ENCODE measurements around the gene YY1. TPM values are rescaled to one million over a fixed set of nuclear protein-coding genes. Genes with fewer than 3 reads are reported as not detected.
"Not testable (repeated sequence)": the region's sequence is repeated elsewhere in the genome, so short reads cannot be mapped to it uniquely, and the experiment has no call there.

YY1 gene
- total RNA-seq, 1 donor from 2014 or later = 56.3 TPM

DNA sequence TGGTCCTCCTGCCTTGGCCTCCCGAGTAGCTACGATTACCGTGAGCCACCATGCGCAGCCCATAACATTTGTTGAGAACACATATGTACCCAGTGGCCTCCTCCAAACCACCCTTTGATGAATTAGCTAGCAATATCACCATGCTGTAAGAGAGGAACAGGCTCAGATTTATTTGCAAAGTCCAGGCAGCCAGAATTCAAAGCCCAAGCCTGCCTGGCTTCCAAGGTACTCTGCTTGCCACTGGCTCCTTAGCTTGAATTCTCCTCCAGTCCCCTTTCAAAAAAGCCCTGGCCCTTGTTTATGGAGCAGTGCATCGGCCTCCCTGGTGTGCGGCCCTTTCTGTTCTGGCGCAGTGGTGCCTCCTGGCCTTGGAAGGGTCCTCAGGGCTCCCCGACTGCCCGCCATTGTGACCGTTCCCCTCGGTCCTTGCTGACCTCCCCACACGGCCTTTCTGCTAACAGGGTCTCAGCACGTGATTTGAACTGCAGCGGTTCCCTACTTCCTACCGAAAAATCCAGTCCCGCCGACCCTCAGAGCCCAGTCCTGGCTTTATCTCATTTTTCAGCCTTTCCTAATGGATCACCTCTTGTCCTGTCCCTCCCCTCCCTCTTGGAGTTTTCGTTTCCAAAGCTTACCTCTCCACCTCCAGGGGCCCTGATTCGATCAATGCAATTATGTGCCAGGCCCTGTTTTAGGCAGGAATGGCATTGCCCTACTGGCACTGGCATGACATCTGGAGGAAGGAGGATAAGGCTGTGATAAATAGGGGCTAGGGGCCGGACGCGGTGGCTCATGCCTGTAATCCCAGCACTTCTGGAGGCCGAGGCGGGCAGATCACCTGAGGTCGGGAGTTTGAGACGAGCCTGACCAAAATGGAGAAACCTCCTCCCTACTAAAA lies 45.3 kb downstream of the YY1 start:
- no peak for DNase-seq (ENCODE audit: low read depth, low spot score)

GRCh38 chr14:100285021-100285912 lies 46.3 kb downstream of the YY1 start:
- DNase-seq (ENCODE audit: low read depth, low spot score) = no peak

DNA sequence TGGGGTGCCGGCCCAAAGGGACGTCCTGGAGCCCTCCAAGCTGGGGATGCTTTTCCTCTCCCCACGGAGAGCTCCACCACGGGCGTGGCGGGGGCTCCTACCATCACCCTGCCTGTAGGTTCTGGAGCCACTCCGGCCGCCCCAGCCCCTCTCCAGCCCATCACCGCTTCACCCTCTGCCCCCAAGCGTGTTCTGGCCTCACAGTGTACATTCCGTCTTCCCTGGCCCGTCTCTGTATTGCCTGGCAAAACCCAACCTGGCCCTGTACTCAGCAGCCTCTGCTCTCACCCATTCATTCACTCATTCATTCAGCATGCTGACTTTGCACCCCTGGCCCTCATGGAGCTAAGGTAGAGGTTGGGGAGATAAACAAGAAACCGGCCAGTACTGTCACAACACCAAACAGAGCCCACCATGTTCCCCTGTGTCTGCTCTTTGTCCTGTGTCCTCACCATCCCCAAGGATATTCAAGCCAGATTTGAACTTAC lies 47.0 kb downstream of the YY1 start:
- no peak for DNase-seq (ENCODE audit: low read depth, low spot score)

DNA sequence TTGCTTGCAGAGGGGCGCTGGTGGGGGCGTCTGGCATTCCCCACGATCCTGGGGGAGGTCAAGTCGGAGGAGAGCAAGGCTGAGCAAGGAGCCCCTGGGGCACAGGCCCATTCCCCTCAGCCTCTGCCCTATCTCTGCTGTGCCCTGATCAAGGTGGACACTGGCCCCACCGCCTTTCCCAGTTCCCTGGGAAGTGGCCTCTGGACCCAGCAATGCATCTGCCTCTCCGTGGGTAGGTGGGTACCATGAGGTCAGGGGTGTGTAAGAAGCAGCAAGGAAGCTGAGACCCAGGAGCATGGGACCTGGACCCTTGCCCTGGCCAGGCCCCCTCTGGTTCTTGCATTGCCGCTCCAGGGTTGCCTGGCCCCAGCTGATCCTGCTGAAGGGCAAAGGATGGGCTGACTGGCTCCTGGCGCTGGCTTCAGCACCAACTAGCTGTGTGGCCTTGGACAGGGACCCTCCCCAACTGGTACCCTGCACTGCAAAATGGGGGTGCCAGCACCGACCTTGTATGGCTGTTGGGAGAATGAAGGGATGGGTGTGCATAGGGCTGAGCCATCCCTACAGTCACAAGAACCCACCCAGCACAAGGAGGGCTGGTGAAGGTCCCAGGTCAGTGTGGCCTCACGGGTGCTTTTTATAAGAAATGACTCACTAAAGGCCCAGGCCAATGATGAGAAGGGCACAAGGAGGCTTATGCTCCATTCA lies 47.7 kb downstream of the YY1 start:
- DNase-seq (ENCODE audit: low read depth, low spot score) = no peak

GRCh38 chr14:100287202-100287997 lies 48.5 kb downstream of the YY1 start:
- no peak for DNase-seq (ENCODE audit: low read depth, low spot score)

DNA sequence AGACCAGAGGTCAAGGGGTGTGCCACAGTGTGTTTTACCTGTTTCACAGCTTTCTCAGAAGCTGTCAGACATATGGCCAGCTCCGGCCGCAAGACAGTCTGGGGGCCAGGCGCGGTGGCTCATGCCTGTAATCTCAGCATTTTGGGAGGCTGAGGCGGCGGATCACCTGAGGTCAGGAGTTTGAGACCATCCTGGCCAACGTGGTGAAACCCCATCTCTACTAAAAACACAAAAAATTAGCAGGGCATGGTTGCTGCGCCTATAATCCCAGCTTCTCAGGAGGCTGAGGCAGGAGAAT lies 49.0 kb downstream of the YY1 start:
- not testable (repeated sequence) for DNase-seq (ENCODE audit: low read depth, low spot score)

GRCh38 chr14:100288382-100289185 lies 49.6 kb downstream of the YY1 start:
- DNase-seq (ENCODE audit: low read depth, low spot score) = no peak

DNA sequence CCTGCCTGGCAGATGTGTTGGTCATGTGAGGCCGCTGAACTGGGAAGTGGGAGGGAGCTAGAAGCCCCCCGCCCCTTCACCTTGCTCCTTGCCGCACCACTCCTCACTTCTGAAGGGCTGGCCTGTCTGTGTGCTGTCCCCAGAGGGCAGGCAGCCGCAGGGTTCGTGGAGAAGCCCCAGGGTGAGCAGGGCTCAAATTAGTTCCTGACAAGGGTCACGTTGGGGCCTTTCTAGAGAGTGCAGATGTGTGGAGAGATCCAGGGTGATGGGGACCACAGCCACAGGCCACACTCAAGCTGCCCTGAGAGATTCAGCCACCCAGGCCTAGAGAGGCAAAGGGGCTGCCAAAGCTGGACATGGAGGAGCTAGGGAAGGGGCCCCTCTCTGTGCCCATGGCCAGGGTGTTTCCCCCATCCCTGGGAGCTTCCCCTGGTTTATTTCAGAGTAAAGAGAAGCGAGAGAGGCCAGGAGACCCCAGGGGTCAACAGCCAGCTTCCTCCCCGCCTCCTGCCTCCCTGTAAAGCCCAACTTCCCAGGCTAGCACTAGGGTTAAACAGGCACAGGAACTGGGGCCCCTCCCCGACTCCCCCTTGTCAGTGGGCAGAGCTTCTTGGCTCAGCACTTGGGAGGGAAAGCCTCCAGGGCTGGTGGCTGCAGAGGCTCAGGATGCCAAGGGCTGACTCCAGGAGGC lies 51.1 kb downstream of the YY1 start:
- no peak for DNase-seq (ENCODE audit: low read depth, low spot score)

- DNase-seq (ENCODE audit: low read depth, low spot score) = no peak
These were observed 51.8 kb downstream of the YY1 start for GRCh38 chr14:100290607-100291304.

GRCh38 chr14:100291305-100292075 lies 52.5 kb downstream of the YY1 start:
- DNase-seq (ENCODE audit: low read depth, low spot score) = no peak

DNA sequence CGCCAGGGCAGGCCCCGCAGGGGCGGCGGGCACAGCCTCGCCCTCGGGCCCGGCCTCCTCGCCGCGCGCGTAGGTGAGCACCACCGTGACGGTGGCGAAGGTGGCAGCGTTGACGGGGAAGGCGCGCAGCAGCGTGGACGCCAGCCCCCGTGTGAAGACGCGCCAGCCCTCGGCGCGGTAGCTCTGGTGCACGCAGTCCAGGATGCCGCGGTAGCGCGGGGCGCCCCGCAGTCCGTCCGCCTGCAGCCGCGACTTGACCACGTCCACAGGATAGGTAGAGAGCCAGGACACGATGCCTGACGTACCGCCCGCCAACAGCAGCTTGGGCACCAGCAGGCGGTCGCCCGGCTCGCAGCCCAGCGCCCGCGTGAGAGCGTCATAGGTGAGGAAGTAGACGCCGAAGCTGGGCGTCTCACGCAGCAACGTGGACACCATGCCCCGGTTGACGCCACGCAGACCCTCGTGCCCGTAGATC lies 53.4 kb downstream of the YY1 start:
- no peak for DNase-seq (ENCODE audit: low read depth, low spot score)

DNA sequence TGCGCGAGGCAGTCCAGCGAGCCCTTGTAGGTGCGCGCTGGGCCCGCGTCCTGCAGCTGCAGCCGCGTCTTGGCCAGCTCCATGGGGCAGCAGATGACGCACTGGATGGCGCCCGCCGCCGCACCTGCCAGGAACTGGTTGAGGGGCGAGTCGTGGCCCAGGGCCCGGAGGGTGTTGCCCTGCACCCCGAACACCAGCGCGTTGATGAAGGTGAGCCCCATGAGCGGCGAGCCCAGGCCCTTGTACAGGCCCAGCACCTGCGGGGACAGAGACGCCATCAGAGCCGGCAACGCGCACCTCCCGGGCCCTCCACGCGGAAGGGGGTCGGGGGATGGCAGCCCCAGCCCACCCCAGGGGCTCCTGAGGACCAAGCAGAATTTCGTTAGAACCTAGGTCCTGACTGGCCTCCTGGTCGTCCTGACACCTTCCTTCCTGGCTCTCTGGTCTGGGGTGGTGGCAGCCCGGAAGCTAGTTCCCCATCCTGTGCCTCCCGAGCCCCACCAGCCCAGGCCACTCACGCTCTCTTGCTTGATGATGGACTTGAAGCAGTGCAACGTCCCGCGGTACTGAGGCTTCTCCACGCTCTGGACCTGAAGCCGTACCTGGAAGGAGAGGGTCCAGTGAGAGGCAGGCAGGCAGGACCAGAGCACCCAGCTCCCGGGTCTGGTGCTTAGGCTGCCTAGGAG lies 54.0 kb downstream of the YY1 start:
- DNase-seq (ENCODE audit: low read depth, low spot score) = no peak

- no peak for DNase-seq (ENCODE audit: low read depth, low spot score)
These were observed 54.7 kb downstream of the YY1 start for GRCh38 chr14:100293497-100294212.

DNA sequence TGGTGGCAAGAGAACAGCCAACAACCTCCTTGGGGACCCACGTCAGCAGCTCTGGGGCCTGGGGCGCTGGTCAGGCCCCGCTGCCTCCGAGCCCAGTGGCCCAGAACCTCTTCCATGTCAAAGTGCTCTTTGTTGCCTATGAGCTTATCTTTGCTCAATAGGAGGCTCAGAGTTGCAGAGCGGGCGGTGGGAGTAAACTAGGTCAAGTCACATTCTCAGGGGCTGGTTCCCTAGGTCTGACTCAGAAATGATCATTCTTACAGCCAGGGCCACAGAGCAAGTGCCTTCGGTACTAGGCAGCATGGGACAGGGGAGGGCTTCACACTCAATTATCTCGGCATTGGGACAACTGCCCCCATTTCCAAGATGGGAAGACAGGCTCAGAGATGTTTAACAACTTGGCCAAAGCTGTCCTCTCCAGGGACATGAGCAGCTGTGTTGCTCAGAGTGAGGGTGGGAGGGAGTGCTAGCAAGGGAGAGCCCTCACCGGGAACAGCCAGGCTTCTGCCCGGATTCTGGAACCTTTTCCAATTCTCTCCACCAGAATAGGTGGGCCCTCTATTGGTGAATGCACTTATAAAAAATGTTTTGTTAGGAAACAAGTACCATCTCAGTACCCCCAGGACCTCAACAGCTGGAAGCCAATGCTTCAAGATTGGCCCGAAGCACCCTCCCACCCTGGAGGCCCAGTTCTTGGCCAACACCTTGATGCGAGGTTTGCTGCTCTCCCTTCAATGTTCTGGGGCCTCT lies 55.4 kb downstream of the YY1 start:
- no peak for DNase-seq (ENCODE audit: low read depth, low spot score)

- DNase-seq (ENCODE audit: low read depth, low spot score) = no peak
These were observed 56.0 kb downstream of the YY1 start for GRCh38 chr14:100294963-100295330.
